Measurements from ENCODE around the gene MAN1C1. TPM values are rescaled to one million over a fixed set of nuclear protein-coding genes. Genes with fewer than 3 reads are reported as not detected.

Gene MAN1C1
- total RNA-seq, 4 donors from 2014 or later, result 14.6 to 25.1 (median 17.5) TPM

DNA sequence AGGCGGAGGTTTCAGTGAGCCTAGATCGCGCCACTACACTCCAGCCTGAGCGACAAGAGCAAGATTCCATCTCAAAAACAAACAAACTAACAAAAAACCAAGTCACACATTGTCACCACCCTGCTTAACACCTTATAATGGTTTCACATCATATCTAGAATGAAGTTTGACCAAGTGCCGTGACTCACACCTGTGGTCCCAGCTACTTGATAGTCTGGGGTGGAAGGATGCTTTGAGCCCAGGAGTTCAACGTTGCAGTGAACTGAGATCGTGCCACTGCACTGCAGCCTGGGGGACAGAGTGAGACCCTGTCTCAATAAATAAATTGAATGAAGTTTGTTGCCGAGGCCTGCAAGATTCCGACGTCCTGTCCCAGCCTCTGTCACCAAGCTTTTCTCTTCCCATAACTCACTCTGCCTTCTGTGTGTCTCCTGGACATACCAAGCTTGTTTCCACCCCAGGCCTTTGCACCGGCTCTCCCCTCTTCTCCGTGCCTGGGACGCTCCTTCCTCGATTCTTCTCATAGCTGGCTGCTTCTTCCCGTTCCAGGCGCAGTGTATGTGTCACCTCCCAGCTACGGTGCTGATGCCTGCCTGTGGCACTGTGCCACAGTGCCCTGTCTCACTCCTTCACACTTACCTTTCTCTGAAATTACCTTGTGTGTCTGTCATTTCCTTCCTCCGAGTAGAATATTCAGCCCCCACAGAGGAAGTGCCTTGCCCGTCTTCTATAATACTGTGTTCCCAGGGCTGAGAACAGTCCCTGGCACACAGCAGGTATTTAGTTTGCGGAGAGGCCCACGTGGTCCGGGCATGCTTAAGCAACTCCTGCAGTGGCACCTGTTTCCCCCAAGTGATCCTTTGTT lies 179.6 kb downstream of the MAN1C1 start:
- no peaks in the 10 kb centered on the region for H3K9me3 ChIP-seq
- no peak for DNase-seq (ENCODE audit: low spot score in 2 of 2)
- H3K4me1 ChIP-seq, result peaks cover 0 to 38% (median 10%) of the 10 kb centered on the region in 4 donors
- TF ChIP-seq POLR2A (IDR thresholded peaks at IDR 0.05) (no peak), EP300 (IDR thresholded peaks at IDR 0.05) (no peak)
- TF ChIP-seq, protein P1, sequence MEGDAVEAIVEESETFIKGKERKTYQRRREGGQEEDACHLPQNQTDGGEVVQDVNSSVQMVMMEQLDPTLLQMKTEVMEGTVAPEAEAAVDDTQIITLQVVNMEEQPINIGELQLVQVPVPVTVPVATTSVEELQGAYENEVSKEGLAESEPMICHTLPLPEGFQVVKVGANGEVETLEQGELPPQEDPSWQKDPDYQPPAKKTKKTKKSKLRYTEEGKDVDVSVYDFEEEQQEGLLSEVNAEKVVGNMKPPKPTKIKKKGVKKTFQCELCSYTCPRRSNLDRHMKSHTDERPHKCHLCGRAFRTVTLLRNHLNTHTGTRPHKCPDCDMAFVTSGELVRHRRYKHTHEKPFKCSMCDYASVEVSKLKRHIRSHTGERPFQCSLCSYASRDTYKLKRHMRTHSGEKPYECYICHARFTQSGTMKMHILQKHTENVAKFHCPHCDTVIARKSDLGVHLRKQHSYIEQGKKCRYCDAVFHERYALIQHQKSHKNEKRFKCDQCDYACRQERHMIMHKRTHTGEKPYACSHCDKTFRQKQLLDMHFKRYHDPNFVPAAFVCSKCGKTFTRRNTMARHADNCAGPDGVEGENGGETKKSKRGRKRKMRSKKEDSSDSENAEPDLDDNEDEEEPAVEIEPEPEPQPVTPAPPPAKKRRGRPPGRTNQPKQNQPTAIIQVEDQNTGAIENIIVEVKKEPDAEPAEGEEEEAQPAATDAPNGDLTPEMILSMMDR (IDR thresholded peaks at IDR 0.05), result no peak
- no peak overlapping the region for H3K4me3 ChIP-seq
- peak overlapping the region in 1 of 4 donors; percentile 1 for H3K27ac ChIP-seq
- no peaks in the 10 kb centered on the region for H3K27me3 ChIP-seq
- 74 to 80% methylated on average over 22 of the region's 22 CpGs for WGBS, 2 donors
- H3K36me3 ChIP-seq, result no peaks in the 10 kb centered on the region

DNA sequence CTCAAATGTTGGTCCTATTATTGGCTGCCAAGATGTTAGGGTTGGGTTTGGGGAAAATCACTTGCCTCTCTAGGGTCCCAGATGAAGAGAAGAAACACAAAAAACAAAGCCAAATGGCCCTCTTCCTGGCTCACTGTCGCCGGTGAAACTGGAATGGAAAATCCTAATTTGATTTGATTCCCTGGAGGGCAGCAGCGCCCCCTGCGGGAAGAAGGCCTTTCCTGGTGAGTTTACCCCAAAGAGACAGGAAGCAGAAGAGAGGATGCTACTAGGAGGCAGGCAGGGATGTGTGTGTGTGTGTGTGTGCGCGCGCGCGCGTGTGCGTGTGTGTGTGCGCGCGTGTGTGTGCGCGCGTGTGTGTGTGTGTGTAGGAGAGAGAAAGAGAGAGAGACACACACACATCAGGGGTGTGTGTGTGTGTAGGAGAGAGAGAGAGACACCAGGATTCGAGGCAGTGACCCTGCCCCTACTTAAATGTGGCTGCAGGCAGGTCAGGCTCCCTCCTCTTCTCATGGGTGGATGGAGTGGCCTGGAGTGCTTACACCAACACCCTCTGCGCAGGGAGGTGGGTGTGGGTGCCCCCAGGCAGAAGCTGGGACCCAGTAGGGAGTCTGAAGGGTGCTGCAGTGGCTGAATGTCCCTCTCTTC lies 180.3 kb downstream of the MAN1C1 start:
- WGBS, 2 donors, result 10 to 12% methylated on average over 19 of the region's 19 CpGs
- TF ChIP-seq, protein P1 (IDR thresholded peaks at IDR 0.05), result peak; percentile 64 to 84 (median 73)
- TF ChIP-seq EP300 (IDR thresholded peaks at IDR 0.05), result peak in 1 of 2 donors; percentile 42
- TF ChIP-seq POLR2A (IDR thresholded peaks at IDR 0.05), result no peak

DNA sequence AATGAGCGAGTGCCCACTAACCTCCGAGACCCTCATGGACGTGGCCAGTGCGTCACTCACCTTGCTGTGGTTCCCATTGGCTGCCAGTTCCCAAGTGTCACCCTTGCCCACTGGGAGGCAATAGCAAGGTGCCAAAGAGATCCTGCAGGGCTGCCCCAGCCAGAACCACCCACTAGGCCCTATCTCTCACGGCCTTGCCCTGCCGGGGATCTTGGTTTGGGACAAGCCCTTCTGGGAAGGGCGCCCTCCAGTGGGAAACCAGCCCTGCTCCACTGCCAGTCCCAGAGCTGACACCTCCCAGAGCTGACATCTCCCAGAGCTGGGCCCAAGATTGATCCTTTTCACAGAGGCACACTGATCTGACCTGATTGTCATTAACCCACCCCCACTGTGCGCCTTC lies 181.3 kb downstream of the MAN1C1 start:
- H3K27me3 ChIP-seq, result no peaks in the 10 kb centered on the region
- no peak overlapping the region for H3K4me3 ChIP-seq
- no peaks in the 10 kb centered on the region for H3K36me3 ChIP-seq
- TF ChIP-seq, protein P1 (IDR thresholded peaks at IDR 0.05), result peak; percentile 11 to 21 (median 12)
- TF ChIP-seq EP300 (IDR thresholded peaks at IDR 0.05), result no peak
- H3K4me1 ChIP-seq, result peaks cover 0 to 56% (median 16%) of the 10 kb centered on the region in 4 donors
- H3K27ac ChIP-seq, result no peak overlapping the region
- 80 to 82% methylated on average over 7 to 8 of the region's 8 CpGs for WGBS, 2 donors
- no peak for DNase-seq (ENCODE audit: low spot score in 2 of 2)
- no peaks in the 10 kb centered on the region for H3K9me3 ChIP-seq

More for the DNA sequence above, 180.3 kb downstream of the MAN1C1 start:
- peak; percentile 82 to 94 for DNase-seq (ENCODE audit: low spot score in 2 of 2)
- H3K27me3 ChIP-seq, result no peaks in the 10 kb centered on the region
- H3K36me3 ChIP-seq, result no peaks in the 10 kb centered on the region
- H3K4me1 ChIP-seq, result peaks cover 0 to 46% (median 14%) of the 10 kb centered on the region in 4 donors
- peak overlapping the region in 1 of 4 donors; percentile 1 for H3K27ac ChIP-seq
- no peaks in the 10 kb centered on the region for H3K9me3 ChIP-seq
- H3K4me3 ChIP-seq, result no peak overlapping the region

DNA sequence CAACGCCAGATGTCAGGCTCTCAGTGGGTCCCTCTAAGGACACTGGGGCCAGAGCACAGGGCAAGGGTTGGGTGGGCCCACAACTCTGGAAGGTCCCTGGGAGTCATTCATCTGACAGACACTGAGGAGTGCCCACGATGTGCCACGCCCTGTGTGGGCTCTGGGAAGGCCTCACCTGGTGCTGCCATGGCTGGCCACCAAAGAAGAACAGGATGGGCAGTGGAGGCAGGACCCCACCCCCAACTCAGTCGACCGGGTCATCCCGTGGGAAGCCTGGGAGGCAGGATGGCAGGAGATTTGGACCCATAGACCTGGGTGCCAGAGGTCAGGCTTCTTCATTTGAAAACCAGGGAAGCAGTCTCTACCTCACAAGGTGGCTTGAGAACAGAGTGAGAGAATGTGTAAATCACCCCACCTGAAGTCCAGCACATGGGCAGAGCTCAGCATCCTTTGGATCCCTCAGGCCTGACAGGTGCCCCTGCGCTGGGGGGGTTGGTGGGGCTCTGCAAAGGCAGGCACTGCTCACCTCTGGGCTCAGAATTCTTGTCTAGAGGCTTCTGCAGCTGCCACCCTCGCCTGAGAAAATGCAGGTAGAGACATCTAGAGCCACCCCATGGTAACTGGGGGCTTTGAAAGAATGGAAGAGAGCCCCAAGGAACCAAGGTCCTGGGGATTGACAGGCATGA lies 182.2 kb downstream of the MAN1C1 start:
- WGBS, 2 donors, result 80 to 88% methylated on average over 5 to 8 of the region's 8 CpGs
- no peaks in the 10 kb centered on the region for H3K9me3 ChIP-seq
- H3K4me1 ChIP-seq, result peaks cover 0 to 64% (median 20%) of the 10 kb centered on the region in 4 donors
- no peaks in the 10 kb centered on the region for H3K27me3 ChIP-seq
- TF ChIP-seq EP300 (IDR thresholded peaks at IDR 0.05) (no peak), POLR2A (IDR thresholded peaks at IDR 0.05) (no peak)
- TF ChIP-seq, protein P1 (IDR thresholded peaks at IDR 0.05), result no peak
- no peaks in the 10 kb centered on the region for H3K36me3 ChIP-seq
- DNase-seq (ENCODE audit: low spot score in 2 of 2), result no peak
- no peak overlapping the region for H3K4me3 ChIP-seq
- H3K27ac ChIP-seq, result peak overlapping the region in 1 of 4 donors; percentile 91
